Ovary (tissue), 3 donors: Measurements from ENCODE around the gene PTPRG.
"Not testable (repeated sequence)": the region's sequence is repeated elsewhere in the genome, so short reads cannot be mapped to it uniquely, and the experiment has no call there.

Experiments
- EP300 ChIP-seq: sonication (generic); formaldehyde crosslinking; IDR thresholded peaks from one replicate; pipeline ENCODE4 v1.6.1; 2017; ENCODE audit warnings: antibody characterized with exemption
- TF ChIP-seq, protein P1 (sequence below), 3 donors: fragments of 450-650 bp in 2 of 3; fragments of 200-600 bp in 1 of 3; IDR thresholded peaks; one replicate each; pipeline versions ENCODE4 v1.5.1 to v1.8.0; 2016 to 2022; ENCODE audit warnings: antibody characterized with exemption in 3 of 3, mild to moderate bottlenecking in 1 of 3
- donor health status: DM: no; HTN: no; CAD: no.

DNA sequence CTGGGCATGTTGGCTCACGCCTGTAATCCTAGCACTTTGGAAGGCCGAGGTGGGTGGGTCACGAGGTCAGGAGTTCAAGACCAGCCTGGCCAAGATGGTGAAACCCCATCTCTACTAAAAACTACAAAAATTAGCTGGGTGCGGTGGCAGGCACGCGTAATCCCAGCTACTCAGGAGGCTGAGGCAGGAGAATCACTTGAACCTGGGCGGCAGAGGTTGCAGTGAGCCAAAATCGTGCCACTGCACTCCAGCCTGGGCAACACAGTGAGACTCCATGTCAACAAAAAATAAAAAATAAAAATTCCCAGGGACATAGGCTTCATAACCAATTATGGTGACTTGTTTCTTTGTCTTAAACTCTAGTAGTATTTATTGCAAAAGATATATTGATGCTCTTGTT, 155.3 kb downstream of the PTPRG start:
- TF ChIP-seq EP300, result not testable (repeated sequence)
- TF ChIP-seq, protein P1, sequence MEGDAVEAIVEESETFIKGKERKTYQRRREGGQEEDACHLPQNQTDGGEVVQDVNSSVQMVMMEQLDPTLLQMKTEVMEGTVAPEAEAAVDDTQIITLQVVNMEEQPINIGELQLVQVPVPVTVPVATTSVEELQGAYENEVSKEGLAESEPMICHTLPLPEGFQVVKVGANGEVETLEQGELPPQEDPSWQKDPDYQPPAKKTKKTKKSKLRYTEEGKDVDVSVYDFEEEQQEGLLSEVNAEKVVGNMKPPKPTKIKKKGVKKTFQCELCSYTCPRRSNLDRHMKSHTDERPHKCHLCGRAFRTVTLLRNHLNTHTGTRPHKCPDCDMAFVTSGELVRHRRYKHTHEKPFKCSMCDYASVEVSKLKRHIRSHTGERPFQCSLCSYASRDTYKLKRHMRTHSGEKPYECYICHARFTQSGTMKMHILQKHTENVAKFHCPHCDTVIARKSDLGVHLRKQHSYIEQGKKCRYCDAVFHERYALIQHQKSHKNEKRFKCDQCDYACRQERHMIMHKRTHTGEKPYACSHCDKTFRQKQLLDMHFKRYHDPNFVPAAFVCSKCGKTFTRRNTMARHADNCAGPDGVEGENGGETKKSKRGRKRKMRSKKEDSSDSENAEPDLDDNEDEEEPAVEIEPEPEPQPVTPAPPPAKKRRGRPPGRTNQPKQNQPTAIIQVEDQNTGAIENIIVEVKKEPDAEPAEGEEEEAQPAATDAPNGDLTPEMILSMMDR (IDR thresholded peaks at IDR 0.05), result not testable (repeated sequence)
